Hepatic stellate cell (primary cell): Measurements from ENCODE around the gene POLRMT.
A peak's percentile ranks its signal among the peaks of the same experiment; 100 is the strongest.
"Not testable (repeated sequence)": the region's sequence is repeated elsewhere in the genome, so short reads cannot be mapped to it uniquely, and the experiment has no call there.

Experiments used
- DNase-seq: peaks from one replicate; pipeline ENCODE4 v3.0.0; 2011; ENCODE audit warnings: low spot score

The POLRMT gene

GRCh38 chr19:593055-593454 lies 40.3 kb downstream of the POLRMT start:
- DNase-seq: no peak

DNA sequence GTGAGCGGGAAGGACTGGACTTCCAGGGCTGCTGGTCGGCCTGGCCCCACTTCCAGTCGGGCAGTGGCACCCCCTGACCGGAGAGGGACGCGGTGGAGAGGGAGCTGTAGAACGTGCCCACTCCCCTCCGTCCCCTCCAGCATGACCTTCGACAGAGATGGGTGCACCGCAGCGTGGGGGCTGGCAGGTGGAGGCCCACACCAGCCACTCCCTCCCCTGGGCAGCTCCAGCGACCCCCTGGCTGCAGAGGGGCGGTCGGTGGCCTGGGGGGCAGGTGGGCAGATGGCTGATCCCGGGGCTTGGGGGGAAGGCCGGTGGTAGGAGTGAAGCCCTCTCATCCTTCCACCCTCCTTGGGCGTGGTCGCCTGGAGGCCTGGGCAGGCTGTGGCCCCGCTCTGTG lies 41.2 kb downstream of the POLRMT start:
- no peak for DNase-seq

- DNase-seq: no peak
Measured at GRCh38 chr19:591099-591958, 42.0 kb downstream of the POLRMT start.

GRCh38 chr19:590750-591098 lies 42.6 kb downstream of the POLRMT start:
- DNase-seq: no peak

DNA sequence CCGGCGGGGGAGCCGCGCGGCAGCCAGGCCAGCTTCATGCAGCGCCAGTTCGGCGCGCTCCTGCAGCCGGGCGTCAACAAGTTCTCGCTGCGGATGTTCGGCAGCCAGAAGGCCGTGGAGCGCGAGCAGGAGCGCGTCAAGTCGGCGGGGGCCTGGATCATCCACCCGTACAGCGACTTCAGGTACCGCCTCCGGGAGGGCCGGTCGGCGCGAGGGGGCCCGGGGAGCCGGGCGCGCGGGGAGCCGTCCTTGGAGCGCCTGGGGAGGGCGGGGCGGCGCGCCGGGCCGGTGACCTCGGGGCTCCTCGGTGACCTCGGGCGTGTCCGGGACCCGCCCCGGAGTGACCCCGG lies 43.0 kb downstream of the POLRMT start:
- no peak for DNase-seq

- no peak for DNase-seq
Measured at GRCh38 chr19:589693-590395, 43.5 kb downstream of the POLRMT start, which contains the start of gene HCN2. TSS of gene HCN2 (plus strand) at chr19:589881. CDS start at chr19:589946, 65 bp downstream.

DNA sequence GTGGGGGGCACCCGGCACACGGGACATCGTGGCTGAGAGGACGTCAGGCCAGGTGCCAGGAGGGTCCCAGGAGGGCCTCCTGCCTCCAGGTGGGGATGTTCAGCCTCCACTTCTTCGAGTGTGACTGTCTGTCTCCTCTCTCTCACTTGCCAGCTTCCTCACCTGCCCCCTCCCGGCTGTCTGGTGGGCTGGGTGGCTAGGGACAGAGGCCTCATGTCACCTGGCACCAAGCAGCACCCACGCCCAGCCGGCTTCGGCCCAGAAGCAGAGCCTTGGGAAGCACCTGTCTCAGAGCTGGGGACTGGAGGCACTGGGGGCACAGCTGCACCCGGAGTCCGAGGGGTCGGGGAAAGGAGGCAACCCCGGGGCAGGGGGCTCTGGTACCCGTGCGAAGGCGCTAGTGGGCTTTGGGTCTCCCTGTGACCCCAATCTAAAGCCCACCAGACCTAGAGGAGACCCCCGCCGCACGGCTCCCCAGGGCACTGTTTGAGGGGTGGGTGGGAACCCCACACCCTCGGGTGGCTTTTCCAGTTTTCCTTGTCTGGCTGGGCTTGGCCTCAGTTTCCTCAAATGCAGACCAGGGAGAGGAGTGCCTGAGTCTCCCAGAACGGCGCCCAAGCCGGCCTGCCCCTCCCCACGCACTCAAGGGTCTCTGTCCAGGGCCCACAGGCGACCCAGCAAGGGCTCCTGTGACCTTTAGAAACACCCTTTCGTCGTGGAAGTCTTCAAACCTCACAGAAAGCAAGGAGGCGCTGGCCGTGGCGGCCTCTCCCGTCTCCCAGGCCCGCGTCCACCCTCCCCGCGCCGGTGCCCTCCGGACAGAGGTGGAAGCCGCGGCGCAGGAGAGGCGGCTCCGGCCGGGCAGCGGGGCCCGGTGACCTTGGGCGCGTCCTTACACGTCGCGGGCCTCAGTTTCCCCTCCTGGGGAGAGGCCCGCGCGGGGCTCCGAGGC lies 44.3 kb downstream of the POLRMT start:
- no peak for DNase-seq

DNA sequence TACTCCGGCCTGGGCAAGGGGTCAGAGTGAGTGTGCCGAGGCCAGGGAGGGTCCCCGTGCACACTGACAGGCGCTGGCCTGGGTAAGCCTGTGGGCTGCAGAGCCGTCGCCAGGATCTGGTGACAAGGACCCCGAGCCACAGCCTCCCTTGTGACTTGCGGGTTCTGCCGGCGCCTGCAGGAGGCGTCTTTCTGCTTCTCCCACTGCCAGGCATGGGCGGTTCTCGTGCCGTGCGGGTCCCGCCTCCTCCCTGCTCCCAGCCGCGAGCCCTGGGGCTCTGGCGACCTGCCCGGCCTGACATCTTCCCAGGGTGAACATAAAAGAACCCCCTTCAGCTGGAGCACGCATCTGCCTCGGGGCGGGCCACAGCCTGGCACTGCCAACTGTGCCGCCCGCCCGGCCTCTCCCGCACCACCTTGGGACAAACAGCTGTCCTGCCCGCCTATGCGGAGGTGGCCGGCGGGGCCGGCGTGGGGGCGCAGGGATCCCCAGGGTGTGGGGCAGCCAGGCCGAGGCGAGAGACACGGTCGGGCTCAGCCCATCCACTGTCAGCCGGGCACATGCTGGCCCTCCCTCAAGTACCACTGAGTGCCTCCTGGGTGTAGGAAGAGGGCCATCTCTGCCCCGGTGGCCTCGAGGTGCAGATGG lies 45.1 kb downstream of the POLRMT start:
- DNase-seq: peak; percentile 88

GRCh38 chr19:585551-586110 lies 47.7 kb downstream of the POLRMT start:
- DNase-seq: no peak

DNA sequence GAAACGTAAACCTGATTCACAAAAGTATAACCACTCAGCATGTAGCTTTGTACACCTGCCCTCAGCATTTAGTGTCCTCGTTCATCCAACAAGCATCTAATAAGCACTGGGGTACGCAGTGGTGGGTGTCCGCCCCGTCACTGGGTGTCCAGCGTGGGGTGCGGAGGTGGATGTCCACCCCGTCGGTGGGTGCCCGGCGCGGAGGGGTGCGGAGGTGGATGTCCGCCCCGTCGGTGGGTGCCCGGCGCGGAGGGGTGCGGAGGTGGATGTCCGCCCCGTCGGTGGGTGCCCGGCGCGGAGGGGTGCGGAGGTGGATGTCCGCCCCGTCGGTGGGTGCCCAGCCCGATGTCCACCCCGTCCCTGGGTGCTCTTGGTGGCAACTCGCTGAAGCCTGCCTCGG lies 48.2 kb downstream of the POLRMT start:
- not testable (repeated sequence) for DNase-seq

DNA sequence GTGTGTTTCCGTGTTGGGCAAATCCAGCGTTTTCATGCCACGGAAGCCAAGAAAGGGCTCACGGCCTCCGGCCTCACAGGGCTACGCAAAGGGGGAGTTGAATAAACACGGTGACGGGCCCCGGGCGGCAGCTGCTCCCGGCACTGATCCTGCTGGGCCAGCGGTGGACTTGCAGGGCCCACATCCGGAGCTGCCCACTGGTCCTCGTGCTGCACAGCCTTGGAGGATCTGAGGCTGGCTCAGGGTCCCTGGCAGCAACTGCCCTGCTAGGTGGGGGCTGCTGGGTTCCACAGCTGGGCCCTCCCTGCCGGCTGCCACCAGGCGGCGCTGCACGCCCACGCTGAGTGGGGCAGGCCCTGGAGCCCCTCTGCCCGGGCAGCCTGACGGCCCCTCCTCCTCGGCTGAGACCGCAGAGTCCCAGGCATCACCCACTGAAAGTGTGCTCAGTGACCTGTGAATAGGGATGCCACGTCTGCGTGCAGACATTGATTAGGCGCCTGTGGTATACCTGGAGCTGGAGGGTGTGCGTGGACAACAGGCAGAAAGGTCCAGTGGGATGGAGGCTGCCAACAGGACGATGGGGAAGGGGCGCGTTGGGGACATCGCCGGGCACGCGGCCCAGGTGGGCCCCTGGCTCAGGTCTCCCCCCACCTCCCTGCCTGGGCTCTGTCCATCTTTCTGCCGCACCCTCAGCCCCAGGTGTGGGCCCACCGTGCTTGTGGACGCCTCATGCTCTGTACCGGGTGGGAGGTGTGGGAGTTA lies 48.9 kb downstream of the POLRMT start:
- peak; percentile 76 for DNase-seq

DNA sequence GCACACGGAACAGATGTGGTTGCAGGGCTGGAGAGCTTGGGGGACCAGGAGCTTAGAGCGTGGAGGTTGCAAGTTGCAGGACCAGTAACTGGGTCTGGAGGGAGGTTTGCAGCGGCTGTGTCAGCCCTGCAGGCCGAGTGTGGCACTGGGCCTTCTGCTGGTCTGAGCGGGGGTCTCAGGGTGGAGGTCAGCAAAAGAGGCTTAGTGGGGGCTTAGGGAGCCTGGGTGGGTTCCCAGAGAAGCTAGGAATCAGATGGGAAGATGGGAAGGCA lies 49.4 kb downstream of the POLRMT start:
- DNase-seq: no peak

- no peak for DNase-seq
Measured at GRCh38 chr19:583198-583967, 50.0 kb downstream of the POLRMT start.

- no peak for DNase-seq
Measured at GRCh38 chr19:582497-583197, 50.7 kb downstream of the POLRMT start.

DNA sequence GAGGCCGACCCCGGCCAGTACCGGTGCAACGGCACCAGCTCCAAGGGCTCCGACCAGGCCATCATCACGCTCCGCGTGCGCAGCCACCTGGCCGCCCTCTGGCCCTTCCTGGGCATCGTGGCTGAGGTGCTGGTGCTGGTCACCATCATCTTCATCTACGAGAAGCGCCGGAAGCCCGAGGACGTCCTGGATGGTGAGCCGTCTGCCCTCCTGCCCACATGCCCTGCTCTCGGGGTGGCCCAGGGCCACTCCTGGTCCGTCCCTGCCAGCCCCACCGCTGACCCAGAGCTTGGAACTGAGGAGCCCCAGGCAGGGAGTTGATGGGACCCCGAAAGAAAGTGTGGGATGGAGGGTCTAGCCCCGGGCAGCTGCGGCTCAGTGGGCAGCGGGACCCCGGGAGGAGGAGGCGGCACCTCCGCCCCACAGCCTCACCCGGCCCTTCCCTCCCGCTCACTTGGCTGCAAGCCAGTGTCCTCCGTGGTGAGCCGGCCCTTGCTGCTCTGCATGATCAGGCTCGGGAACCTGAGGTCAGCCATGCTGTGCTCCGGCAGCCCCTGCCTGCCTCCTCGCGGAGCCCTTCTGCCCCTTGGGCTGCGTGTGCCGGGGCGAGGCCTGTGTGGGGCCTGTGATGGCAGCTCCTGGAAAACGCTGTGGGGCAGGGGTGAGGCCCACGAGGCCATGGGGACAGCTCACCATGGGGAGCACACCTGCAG lies 51.8 kb downstream of the POLRMT start:
- no peak for DNase-seq

GRCh38 chr19:580274-580835 lies 53.0 kb downstream of the POLRMT start:
- DNase-seq: no peak

GRCh38 chr19:579842-580155 lies 53.5 kb downstream of the POLRMT start:
- DNase-seq: no peak

DNA sequence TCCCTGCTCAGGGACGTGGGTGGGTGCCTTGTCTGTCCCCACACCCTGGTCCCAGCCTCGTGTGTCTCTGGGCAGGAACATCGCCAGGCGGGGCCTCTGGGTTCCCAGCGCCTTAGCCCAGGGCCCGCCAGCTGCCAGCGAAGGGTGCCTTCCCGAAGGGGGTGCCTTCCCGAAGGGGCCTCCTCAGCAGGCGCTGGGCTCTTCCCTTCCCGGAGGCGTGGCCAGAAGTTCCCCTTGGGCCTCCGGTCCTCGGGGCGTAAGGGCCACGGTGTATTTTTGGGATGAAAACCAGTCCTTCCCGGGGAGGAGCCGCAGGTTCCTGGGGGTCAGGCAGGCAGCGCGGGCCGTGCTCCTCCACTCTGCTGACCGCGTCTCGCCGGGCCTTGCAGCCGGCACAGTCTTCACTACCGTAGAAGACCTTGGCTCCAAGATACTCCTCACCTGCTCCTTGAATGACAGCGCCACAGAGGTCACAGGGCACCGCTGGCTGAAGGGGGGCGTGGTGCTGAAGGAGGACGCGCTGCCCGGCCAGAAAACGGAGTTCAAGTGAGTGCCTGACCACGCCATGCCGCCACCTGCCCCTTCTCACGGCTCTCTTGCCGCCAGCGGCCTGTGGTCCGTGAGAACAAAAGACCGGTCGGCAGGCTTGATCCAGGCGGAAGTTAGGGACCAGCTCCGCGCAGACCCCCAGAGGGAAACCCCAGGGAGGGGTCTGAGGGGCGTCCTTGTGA lies 54.1 kb downstream of the POLRMT start:
- no peak for DNase-seq
